ENCODE results near the gene CCDC172. TPM values are rescaled to one million over a fixed set of nuclear protein-coding genes. Genes with fewer than 3 reads are reported as not detected.

The CCDC172 gene, protein sequence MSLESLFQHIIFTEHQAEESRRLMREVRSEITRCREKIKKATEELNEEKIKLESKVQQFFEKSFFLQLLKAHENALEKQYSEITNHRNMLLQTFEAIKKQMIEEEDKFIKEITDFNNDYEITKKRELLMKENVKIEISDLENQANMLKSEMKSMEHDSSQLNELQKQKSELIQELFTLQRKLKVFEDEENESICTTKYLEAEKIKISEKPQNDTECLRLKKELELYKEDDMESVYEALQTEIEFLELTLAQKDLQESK
- not detected in 2 replicates for total RNA-seq (2014; rRNA removed; shearing (Covaris generic))

DNA sequence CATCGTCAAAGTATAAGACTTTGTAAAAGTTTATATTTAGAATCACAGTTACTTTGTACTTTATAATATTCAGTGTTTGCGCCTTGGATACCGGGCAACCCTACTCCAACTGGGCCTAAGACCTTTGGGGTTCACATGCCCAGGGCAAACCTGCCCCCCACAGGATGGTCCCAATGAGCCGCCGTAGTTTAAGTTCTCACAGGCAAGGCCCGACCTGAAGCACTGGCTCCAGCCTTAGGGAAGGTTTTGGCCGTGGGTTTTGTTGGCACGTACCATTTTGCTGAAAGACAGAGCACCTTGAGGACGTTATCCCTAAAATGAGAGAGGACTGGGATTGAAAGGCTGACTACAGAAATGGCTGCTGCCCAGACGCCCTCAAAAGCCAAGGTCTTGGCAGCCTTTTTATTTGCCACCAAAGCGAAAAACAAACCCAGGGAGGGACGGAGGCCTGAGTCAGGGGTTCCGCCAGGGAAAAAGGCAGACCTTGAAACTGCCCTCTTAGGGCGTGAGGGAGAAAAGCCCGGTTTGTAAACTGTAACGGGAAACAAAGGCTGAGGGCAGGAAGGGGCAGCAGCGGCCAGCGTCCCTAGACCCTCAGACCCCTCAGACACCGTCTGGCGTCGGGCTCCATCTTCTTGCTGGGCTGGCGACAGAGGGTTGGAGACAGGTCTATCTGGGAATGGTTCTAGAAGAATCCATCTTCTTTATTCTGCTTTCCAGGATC lies at the start of gene CCDC172:
TSS of gene CCDC172 (plus strand) at position 222 of the 724 bp plus-strand sequence. CDS start 564 bp downstream, outside the sequence.
- DNase-seq (ENCODE audit: low read depth): no peak

DNA sequence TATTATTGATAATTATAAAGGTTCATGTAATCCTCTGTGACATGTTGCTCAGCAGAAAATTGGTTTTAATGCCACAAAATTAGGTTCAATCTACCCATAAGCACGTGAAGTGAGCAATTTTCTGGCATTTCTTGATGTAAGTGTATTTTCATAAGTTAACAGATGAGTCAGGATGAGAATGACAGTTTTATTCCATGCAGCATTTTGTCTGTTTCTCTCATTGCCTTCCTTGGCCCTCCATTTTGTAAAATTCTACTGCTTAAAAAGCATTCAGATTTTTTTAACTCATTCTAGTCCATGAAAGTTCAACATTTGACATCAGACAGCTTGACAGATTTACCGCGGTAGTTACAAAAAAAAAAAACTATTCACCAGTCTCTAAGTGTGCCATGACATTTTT lies 47.3 kb upstream of the CCDC172 start:
- DNase-seq (ENCODE audit: low read depth): no peak

DNA sequence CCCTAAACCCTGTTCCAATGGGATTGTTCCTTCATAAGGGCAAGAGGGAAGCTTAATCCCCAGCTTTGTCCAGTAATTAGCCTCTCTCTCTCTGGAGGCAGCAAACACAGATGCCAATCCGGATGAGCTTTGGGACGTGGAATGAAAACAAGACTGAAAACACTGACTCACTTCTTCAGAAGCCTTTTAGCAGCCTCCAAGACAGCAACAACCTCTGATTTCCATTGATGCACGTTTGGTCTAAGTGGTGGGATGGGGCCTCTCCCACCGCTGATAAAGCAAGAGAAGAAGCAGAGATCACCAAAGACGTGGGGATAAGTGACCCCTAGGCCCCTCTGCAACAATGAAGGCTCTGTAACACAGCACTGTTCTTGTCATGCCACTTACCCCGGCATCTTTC lies 45.4 kb upstream of the CCDC172 start:
- DNase-seq (ENCODE audit: low read depth): peak; percentile 61

DNA sequence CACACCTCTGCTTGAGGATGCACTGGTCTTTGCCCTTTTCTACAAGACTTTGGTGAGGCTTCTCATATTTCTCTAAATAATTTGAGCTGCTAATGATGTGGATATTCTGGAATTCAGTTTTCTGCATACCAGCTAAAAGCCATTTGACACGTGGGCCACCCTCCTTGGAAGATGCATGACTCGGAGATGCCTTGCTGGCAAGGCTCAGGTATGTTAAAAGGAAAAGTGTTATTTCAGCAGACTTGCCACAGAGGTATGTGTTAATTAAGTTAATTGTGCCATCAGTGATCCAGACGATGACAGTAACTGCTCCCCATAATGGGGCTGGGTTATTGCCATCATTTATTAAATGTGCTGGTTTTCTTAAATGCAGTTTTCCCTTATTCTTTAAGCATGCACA lies 42.5 kb upstream of the CCDC172 start:
- no peak for DNase-seq (ENCODE audit: low read depth)

DNA sequence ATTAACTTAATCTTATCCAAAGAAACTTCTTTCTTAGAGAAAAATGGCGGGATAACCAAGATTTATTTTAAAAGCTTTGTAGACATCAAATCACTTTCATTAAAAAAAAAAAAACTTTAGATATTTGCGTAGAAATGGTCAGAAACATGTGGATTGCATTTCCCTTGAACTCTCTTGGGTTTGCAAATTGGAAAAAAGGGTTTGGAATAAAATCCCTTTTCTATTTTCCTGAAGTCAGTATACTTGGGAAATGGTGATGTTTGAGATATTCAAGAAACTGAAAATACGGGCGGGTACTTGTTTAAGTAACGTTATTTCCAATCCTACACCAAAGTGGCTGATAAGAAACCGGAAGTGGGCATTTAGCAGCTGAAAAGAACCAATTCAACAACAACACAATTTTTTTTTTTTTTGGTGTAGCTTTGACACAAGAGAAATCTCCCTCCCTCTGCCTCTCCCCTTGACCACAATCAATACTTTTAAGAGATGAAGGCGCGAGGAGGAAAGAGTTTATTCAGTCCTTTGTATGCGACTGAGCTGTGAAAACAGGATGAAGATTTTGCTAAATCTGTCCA lies 37.5 kb upstream of the CCDC172 start:
- DNase-seq (ENCODE audit: low read depth): no peak

DNA sequence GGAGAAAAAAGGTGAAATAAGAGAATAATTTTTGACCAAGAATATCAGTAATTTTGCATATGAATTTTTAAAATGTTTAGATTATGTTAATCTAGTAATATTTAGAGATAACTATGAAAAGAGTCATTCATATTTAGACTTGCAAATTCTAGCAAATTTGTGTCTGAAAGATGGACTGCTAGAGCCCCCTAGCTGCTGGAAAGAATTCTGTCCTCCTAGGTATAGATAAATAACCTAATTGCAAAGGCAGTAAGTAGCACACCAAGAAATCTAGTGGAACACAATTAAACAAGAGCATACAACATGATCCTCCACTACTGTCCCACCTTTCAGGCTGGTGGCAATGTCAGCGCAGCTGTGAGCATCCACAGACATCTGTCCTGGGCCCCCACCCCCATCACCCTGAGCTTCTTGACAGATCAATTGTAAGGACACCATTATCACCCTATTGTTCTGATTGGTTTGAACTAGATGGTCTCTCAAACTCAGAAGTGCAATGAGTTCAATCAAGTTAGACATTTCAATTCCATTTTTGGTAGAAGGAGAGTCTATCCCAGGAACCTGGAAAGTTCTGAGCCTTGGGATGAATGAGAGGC lies 36.2 kb upstream of the CCDC172 start:
- peak; percentile 50 for DNase-seq (ENCODE audit: low read depth)

DNA sequence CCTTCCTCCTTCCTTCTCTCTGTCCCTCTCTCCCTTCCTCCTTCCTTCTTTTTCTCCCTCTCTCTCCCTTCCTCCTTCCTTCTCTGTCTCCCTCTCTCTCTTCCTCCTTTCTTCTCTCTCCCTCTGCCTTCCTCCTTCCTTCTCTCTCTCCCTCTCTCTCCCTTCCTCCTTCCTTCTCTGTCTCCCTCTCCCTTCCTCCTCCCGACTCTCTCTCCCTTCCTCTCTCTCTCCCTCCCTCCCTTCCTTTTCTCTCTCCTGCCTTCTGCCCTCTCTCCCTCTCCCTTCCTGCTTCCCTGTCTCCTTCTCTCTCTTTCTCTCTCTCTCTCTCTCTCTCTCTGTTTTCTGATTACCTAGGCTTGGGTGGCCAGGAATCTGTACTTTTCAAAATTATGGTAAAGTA lies 34.6 kb upstream of the CCDC172 start:
- DNase-seq (ENCODE audit: low read depth): no peak

DNA sequence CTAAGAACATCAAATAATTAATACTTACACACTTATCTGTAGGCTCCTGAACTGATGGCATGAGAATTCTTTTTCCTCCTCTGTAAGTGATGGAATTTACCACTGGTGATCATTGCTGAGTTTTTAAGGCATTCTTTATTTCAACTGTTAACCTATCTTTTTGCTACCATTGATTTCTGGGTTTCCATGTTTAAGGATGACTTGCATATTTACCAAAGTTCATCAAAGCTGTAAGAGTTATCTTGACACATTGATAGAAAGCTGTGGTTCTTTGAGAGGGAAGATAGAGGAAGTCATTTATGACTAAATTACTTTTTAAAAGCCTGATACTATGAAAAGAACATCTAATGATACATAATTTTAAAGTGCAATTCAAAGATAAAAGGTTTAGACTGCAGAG lies 31.8 kb upstream of the CCDC172 start:
- DNase-seq (ENCODE audit: low read depth): no peak

DNA sequence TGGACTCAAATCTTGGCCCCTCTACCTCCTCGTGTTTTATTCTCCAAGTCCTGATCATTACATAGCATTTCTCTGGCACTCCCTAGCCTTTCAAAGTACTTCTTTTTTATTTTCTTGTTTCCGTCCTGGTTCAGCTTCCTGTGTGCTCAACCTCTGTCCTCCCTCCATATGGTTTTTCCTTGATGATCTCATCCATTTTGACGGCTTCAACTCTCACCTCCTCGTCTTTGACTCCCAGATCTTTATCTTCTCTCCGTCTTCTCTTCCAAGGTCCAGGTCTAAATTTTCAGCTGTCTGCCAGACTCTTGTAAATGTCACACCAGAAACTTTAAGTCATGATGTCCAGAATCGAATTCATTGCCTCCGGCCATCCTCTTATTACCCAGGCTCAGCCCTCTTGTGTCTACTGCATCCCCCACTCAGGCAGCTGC lies 27.9 kb upstream of the CCDC172 start:
- DNase-seq (ENCODE audit: low read depth): peak; percentile 24

DNA sequence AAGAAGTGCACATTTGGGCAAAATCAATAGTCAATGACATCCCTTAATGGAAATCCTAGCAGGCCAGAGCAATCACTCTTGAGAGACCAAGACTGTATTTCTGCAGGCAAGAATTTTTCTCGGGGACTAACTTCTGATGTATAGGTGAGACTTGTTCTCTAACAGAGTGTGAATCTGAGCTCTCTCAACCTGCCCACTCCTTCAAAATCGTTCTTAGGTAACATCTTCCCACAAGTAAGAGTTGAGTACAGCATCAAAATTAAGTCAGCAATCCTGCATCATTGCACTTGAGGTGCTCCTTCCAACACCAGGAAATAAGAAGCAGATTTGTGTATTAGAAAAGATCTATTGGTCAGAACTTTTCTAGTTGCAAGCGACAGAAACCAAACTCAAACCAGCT lies 25.7 kb upstream of the CCDC172 start:
- DNase-seq (ENCODE audit: low read depth): no peak

DNA sequence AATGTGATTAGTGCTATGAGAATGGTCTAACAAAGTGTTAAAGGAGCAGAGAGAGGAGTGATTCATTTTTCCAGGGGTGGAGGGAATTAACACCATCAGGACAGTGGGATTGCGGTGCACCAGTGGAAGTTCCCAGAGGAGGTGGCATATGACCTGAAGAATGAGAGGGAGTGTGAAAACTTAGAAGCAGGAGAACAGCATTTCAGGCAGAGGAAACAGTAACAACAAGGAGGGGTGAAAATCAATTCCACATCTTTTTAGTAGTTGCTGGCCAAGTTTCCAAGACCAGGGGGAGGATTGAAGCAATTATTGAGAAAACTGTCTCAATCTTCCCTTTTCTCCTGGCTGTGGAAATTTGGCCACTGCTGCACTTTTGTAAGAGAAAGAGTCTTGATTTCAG lies 23.7 kb upstream of the CCDC172 start:
- DNase-seq (ENCODE audit: low read depth): no peak

DNA sequence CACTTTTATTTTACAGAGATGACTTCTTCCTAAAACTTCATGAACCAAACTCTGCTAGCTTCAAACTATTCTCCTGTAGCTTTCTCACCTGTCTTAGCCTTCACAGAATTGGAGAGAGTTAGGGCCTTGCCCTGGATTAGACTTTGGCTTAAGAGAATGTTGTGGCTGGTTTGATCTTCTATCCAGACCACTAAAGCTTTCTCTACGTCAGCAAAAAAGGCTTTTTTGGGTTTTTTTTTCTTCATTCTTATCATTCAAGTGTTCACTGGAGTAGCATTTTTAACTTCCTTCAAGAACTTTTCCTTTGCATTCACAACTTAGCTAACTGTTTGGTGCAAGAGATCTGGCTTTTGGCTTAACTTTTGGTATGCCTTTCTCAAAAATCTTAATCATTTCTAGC lies 19.3 kb upstream of the CCDC172 start:
- DNase-seq (ENCODE audit: low read depth): no peak

DNA sequence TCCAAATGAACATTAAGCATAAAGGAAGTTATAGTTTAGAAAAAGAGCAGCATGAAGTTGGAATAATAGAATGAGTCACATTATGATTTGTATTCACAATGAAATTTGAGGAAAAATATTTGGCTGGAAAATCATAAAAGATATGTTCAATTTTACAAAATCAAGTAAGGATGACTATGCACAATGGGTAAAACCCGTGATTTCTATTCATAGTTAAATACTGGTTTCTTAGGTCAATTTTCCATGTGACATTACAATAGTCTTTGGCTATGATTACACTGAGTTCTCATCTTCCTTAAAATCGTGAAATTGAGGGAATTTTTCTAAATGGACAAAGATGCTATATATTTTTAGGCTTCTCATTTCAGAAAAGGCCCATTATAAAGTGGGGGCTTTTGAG lies 17.4 kb upstream of the CCDC172 start:
- no peak for DNase-seq (ENCODE audit: low read depth)

DNA sequence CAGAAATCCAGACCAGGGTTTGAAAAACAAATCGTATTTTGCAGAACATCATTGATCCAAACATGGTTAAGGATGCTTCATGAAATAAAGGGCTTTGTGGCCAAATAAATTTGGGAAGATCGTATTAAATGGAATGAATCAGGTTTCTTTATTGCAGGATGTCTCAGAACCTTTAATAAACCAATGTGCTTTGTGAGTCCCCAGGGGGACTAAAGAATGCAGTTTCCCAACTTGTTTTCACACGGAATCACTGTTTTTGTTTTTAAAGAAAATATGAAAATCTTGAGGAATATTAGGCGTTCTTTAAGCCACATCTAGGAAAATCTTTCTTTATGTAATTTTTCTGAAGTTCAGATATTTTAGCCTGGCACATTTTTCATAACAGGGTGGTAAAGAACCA lies 16.8 kb upstream of the CCDC172 start:
- DNase-seq (ENCODE audit: low read depth): no peak

DNA sequence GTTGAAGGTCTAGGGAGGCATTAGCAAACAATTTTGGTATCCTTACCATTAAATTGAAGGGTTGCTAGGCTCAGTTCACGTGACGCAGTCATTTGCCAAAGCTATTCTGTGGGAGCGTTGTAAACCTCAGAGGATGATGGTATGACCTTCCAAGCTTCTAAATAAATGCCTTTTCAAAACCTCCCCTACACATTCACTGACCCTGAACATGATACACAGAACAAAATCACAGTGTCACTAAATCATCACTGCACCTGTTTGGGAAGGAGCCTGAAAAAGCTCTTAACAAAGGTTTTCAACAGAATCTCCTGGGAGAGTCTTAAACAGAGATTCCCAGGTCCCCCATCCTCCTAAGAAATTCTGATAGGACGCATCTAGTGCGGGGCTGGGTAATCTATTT lies 13.2 kb upstream of the CCDC172 start:
- no peak for DNase-seq (ENCODE audit: low read depth)

DNA sequence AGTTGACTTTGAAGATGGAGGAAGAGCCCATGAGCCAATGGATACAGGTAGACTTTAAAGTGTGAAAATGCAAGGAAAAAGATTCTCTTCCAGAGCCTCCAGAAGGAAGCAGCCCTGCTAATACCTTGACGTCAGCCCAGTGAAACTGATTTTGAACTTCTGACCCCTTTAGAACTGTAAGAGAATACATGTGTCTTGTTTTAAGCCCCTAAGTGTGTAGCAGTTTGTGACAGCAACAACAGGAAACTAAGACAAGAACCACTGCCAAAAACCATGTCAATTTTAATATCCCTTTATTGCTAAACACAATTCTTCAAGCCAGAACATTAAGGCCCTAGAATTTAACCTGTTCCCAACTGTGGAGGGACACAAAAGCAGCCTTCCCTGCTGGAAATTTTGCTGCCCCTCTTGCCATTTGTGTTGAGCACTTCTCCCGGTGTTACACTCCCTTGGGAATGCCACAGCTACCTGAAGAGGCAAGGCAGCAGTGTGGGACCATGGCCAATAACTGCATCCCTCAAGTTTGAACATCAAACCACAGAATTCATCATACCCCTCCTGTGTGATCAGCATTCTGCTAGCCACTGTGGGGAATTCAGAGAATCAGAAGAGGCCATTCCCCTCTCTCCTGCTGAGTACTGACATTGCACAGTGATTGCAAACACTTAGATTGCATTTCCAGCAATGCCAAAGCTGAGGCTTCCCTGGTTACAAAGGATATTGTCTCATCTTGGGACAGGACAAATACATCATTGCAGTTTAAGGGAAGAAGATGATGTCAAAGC lies 12.3 kb upstream of the CCDC172 start:
- DNase-seq (ENCODE audit: low read depth): no peak

DNA sequence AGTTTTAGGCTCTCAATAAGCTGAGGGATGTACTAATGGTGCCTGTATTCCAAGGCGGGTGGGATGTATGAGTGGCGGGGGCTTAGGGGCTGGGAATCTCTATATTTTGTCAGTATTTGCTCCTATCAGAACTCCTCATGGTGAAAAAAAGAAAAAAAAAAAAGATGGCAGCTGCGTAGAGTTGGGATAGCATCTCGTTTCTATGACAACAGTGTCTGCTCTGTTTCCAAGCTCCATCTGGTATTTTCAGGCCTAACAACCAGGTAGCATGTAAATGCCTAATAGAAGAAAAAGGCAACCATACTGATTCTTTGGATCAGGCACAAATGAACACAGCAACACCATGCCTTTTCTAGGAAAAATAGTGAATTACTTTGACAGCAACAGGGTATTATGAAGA lies 11.7 kb upstream of the CCDC172 start:
- no peak for DNase-seq (ENCODE audit: low read depth)

DNA sequence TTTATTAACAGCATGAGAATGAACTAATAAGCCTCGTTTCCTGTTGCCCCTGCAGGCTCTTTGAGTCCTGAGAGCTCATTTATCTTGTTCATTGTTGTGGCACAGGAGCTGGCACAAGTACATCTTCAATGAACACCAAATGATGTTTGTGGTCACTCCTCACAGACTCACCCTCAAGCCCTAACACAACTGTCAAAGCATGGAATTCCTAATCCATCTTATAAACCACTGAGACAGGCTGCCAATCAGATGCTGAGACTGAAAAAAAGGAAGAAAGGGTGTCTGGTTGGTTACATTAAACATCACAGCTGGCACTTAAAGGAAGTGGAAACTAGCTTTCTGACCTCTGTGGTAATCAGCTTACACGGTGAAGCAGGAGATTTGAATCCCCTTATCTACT lies 7.7 kb upstream of the CCDC172 start:
- DNase-seq (ENCODE audit: low read depth): peak; percentile 73

DNA sequence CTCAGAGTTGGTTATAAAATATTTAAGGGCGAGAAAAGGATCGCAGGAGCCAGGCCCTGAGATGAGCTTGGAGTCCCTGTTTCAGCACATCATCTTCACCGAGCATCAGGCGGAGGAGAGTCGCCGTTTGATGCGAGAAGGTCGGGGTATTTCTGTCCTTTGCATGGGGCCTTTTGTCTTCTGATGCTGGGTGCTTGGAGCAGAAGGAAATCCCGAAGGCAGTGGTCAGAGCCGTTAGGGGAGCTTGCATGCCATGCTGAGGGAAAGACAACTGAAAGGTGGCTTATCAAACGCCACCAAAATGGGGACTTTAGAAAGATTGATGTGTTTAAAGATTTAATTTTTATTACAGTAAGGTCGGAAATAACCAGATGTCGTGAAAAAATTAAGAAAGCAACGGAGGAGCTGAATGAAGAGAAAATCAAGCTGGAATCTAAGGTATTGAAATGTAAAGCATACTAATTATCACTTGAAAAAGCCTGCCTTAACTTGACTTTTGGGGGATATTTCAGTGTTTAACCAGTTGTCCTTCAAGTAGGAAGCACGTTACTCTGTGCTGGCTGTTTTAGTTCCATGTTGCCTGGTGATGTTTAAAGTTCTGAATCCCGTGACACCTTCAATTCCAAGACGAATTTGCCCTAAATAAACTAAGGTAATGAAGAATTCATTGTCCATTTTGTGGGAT lies 845 bp downstream of the CCDC172 start:
- no peak for DNase-seq (ENCODE audit: low read depth)

DNA sequence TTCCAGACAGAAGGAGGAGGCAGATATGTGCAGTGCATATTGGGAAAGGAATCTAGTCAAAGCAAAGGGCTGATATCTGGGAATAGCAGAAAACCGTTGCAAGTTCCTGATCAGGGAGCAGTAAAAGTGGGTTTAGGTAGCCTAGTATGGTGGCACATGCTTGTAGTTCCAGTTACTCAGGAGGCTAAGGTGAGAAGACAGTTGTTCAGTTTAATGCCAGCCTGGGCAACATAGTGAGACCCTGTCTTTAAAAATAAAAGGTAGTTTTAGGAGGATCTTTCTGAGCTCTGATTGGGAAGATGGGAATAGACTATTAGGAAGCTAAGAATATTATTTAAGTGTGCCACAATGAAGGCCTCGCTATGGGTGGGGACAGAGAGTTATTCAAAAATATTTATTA lies 1.7 kb downstream of the CCDC172 start:
- DNase-seq (ENCODE audit: low read depth): no peak

DNA sequence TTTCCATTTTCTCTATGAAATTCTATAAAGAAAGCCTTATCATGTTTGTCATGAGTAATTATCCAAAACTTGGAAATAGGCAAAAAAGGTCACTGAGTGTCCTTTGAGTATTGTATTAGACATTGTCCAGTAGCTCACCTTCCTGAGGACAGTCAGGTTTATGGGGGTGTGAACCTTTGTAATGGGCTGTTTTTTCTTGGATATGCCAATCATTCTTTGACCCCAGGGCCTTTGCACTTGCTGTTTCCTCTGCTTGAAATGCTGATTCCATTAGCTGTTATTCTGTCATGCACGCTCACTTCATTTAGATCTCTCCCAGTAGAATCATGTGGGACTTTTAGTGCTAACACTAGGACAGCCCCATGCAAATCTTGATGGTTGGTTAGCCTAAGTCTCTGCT lies 4.9 kb downstream of the CCDC172 start:
- DNase-seq (ENCODE audit: low read depth): no peak

Measured in M059J (cell line).